GM12878 (cell line): ENCODE data around the gene FURIN. TPM values are rescaled to one million over a fixed set of nuclear protein-coding genes. Genes with fewer than 3 reads are reported as not detected.
"Not testable (repeated sequence)": the region's sequence is repeated elsewhere in the genome, so short reads cannot be mapped to it uniquely, and the experiment has no call there.

ENCODE experiments used
- ATAC-seq: fragments of 200-7000 bp; cut with Tn5 transposase; 3 replicates; pipeline ENCODE4 v1.9.1; 2020; ENCODE audit warnings: mild to moderate bottlenecking, moderate library complexity
- BruUV-seq: library from RNA; stranded (reverse); fragments of 400-500 nt; replicated peaks from 2 replicates; lab custom pipeline; 2021; lab: Mats Ljungman, UMichigan
- CTCF ChIA-PET: fragments of 300-600 bp; sonication (Branson Sonifier 250); formaldehyde crosslinking; extraction: SDS; loops from one replicate; lab custom pipeline; 2021; ENCODE audit warnings: inconsistent platforms; lab: Yijun Ruan, JAX
- POLR2A ChIA-PET: fragments of 350-600 bp; formaldehyde crosslinking; extraction: SDS; loops from one replicate; lab custom pipeline; 2021; ENCODE audit warnings: inconsistent platforms; lab: Charles Lee
- RAD21 ChIA-PET: fragments of 300-600 bp; sonication (Branson Sonifier 250); formaldehyde crosslinking; loops from one replicate; lab custom pipeline; 2023; ENCODE audit warnings: antibody characterized with exemption; ENCODE audit not compliant: unreplicated experiment; lab: Charles Lee
- SMC1A ChIA-PET: fragments of 300-600 bp; sonication (Branson Sonifier 250); formaldehyde crosslinking; loops from one replicate; lab custom pipeline; 2023; ENCODE audit not compliant: unreplicated experiment, uncharacterized antibody; lab: Charles Lee
- DNase-seq: peaks from one replicate; pipeline ENCODE4 v3.0.0-alpha.2; 2011; ENCODE audit warnings: low read depth, low spot score
- FAIRE-seq: peaks from 3 replicates; lab custom pipeline; 2011; peaks lifted over from hg19 to GRCh38; lab: Jason Lieb, UNC
- H2AFZ ChIP-seq: 2 replicates; pipeline ENCODE4 v1.6.0; 2011; ENCODE audit warnings: low read depth, low read length, control low read depth; ENCODE audit not compliant: control insufficient read depth
- H3K27ac ChIP-seq: 2 replicates; pipeline ENCODE4 v1.5.1; 2011; ENCODE audit warnings: control low read depth; ENCODE audit not compliant: control insufficient read depth, insufficient read depth
- H3K27me3 ChIP-seq, 2 experiments: replicated peaks in 1 of 2; 2 replicates each; pipeline versions ENCODE4 v1.6.0 to v1.6.1; 2011; ENCODE audit warnings: low read length in 1 of 2; ENCODE audit not compliant: control insufficient read depth in 2 of 2, insufficient read depth in 2 of 2
- H3K36me3 ChIP-seq, 2 experiments: 2 replicates each; pipeline ENCODE4 v1.5.1; 2011; ENCODE audit warnings: low read length in 1 of 2; ENCODE audit not compliant: control insufficient read depth in 2 of 2, insufficient read depth in 2 of 2
- H3K4me1 ChIP-seq: 2 replicates; pipeline ENCODE4 v1.6.1; 2011; ENCODE audit warnings: mild to moderate bottlenecking, low read length, moderate library complexity, mixed read lengths; ENCODE audit not compliant: control insufficient read depth, insufficient read depth
- H3K4me2 ChIP-seq: 2 replicates; pipeline ENCODE4 v1.6.0; 2011; ENCODE audit warnings: control low read depth; ENCODE audit not compliant: control insufficient read depth, insufficient read depth
- H3K4me3 ChIP-seq: fragments of 200-600 bp; sonication (generic); 2 replicates; pipeline ENCODE4 v1.5.1; 2016
- H3K79me2 ChIP-seq: 2 replicates; pipeline ENCODE4 v1.6.0; 2011; ENCODE audit warnings: low read length; ENCODE audit not compliant: control insufficient read depth, insufficient read depth
- H3K9ac ChIP-seq: 2 replicates; pipeline ENCODE4 v1.8.0; 2011; ENCODE audit warnings: low read length, control low read depth, mixed read lengths; ENCODE audit not compliant: control insufficient read depth, insufficient read depth
- H3K9me3 ChIP-seq: replicated peaks from 3 replicates; pipeline ENCODE4 v1.5.1; 2011; ENCODE audit warnings: mild to moderate bottlenecking, low read length; ENCODE audit not compliant: control insufficient read depth, insufficient read depth
- H4K20me1 ChIP-seq: 2 replicates; pipeline ENCODE4 v1.6.0; 2011; ENCODE audit not compliant: control insufficient read depth, insufficient read depth
- CHD1 ChIP-seq: IDR thresholded peaks from 2 replicates; pipeline ENCODE4 v1.6.1; 2012; ENCODE audit warnings: low read depth, low read length, improper control_type of control experiment
- NR2C1 ChIP-seq: fragments of 450-650 bp; IDR thresholded peaks from 2 replicates; pipeline ENCODE4 v1.6.1; 2017; ENCODE audit warnings: antibody characterized with exemption, mild to moderate bottlenecking, moderate library complexity
- WGBS: methylation state at CpG from one replicate; pipeline ENCODE4 v1.1.6; 2016; ENCODE audit warnings: low lambda C conversion rate; ENCODE audit not compliant: insufficient replicate concordance, insufficient coverage; ENCODE audit errors: missing lambda C conversion rate; 5-methylcytosine and 5-hydroxymethylcytosine counted together
- in situ Hi-C: fragments of 300-500 bp; cut with MboI; formaldehyde crosslinking; loops from 9 replicates; pipeline ENCODE4 v1.14.3; 2018; ENCODE audit warnings: mixed read lengths
- intact Hi-C: fragments of 100-400 bp; cut with micrococcal nuclease; formaldehyde crosslinking; loops from one replicate; pipeline ENCODE4 v1.14.2; 2022; ENCODE audit not compliant: unreplicated experiment
- polyA plus RNA-seq, 11 experiments: library from polyadenylated mRNA; depleted of rRNA in 4 of 11; unstranded in 6 of 11; stranded (reverse) in 5 of 11; fragments of >200 nt; fragmentation: Nextera tagmentation in 4 of 11; fragmentation: Illumina TruSeq in 1 of 11; extraction: Ambion mirVana in 4 of 11; extraction: Trizol in 1 of 11; gene quantifications; 1 replicate in 1 of 11; 2 replicates in 10 of 11; pipeline versions ENCODE4 v1.2.1 to v1.2.3, GENCODE V29; 2011 to 2016; ENCODE audit warnings: inconsistent platforms in 2 of 11, missing spikeins in 2 of 11, low read depth in 1 of 11
- total RNA-seq, 4 experiments: library from RNA; depleted of rRNA in 3 of 4; stranded (reverse); fragments of >200 nt in 3 of 4; fragmentation: Illumina TruSeq in 1 of 4; extraction: Trizol in 1 of 4; gene quantifications; 2 replicates each; pipeline versions ENCODE4 v1.2.1 to v1.2.3, GENCODE V29; 2013 to 2021

FURIN gene
- total and polyA plus RNA-seq, 10 of the 15 experiments (the other 5 are each of a cell fraction or from before 2014, with no cell fraction given): 0.47 to 39.9 (median 8.0) TPM

GRCh38 chr15:90823455-90823974, 44.9 kb upstream of the FURIN start:
- POLR2A ChIA-PET: interaction anchor here (0.6 to 1.2 kb wide), 3 partner anchors 25 to 108 kb away, joined by 3 to 4 read pairs (median 3); no protein-coding TSS in a partner anchor

GRCh38 chr15:90825115-90825899, 43.1 kb upstream of the FURIN start:
- in situ Hi-C loops, H3K36me3 ChIP-seq, DNase-seq, H3K4me1 ChIP-seq, H3K4me3 ChIP-seq, BruUV-seq, H3K9ac ChIP-seq, intact Hi-C loops, H3K79me2 ChIP-seq, H3K9me3 ChIP-seq, ATAC-seq, H3K27ac ChIP-seq, H3K27me3 ChIP-seq, H2AFZ ChIP-seq, FAIRE-seq, H3K4me2 ChIP-seq, H4K20me1 ChIP-seq: not testable (repeated sequence)
- WGBS: 90% methylated on average over 43 of the region's 49 CpGs
- SMC1A ChIA-PET: interaction anchor here (0.9 to 1.0 kb wide), 2 partner anchors 13 to 26 kb away, joined by 3 read pairs; no protein-coding TSS in a partner anchor
- CTCF ChIA-PET: interaction anchor here (1.2 to 2.6 kb wide), 4 partner anchors 8 to 177 kb away, joined by 3 to 10 read pairs (median 4); no protein-coding TSS in a partner anchor
- RAD21 ChIA-PET: interaction anchor here (2.0 to 2.5 kb wide), 2 partner anchors 11 to 61 kb away, joined by 6 to 12 read pairs; no protein-coding TSS in a partner anchor
- POLR2A ChIA-PET: interaction anchor here (0.8 to 0.9 kb wide), 2 partner anchors 20 to 294 kb away, joined by 3 read pairs; no protein-coding TSS in a partner anchor

More at GRCh38 chr15:90823455-90823974, 44.9 kb upstream of the FURIN start:
- H3K4me3 ChIP-seq: no peak overlapping the region
- H3K27me3 ChIP-seq: no peaks in the 10 kb centered on the region
- in situ Hi-C loops: no loop called here
- FAIRE-seq (no peak), DNase-seq (no peak)
- no peak overlapping the region for H2AFZ ChIP-seq
- H3K4me2 ChIP-seq: no peak overlapping the region
- 69% methylated on average over 7 of the region's 7 CpGs for WGBS
- H3K9me3 ChIP-seq: no peaks in the 10 kb centered on the region; the same call in 2 of the 3 replicates
- 0 out of 2 replicates have a peak, but pooled peaks have one; percentile 9 for TF ChIP-seq NR2C1
- no peak for TF ChIP-seq CHD1
- TF ChIP-seq, all 136 proteins: peak for 1
- ChIA-PET RAD21 (interaction anchor here (0.6 to 1.9 kb wide), 6 partner anchors 10 to 112 kb away, joined by 3 to 6 read pairs (median 4); no protein-coding TSS in a partner anchor), SMC1A (interaction anchor here (0.7 to 1.5 kb wide), 6 partner anchors 9 to 107 kb away, joined by 3 to 4 read pairs (median 4); partner anchors contain the start of gene BLM), CTCF (interaction anchor here (0.7 to 1.6 kb wide), 4 partner anchors 9 to 170 kb away, joined by 3 to 10 read pairs (median 3); no protein-coding TSS in a partner anchor)
- Histone ChIP-seq H3K36me3 (no peaks in the 10 kb centered on the region), H3K27ac (no peak overlapping the region), H3K9ac (no peak overlapping the region), H4K20me1 (no peaks in the 10 kb centered on the region), H3K79me2 (no peaks in the 10 kb centered on the region), H3K4me1 (peaks cover 4% of the 10 kb centered on the region)
- no TSS peak for BruUV-seq
- ATAC-seq: peak; percentile 34
- intact Hi-C loops: no loop called here
